GM18505 (cell line): ENCODE results near the gene CEP41.
"Not testable (repeated sequence)": the region's sequence is repeated elsewhere in the genome, so short reads cannot be mapped to it uniquely, and the experiment has no call there.

Experiments
- ATAC-seq: cut with Tn5 transposase; IDR thresholded peaks from one replicate; pipeline ENCODE4 v1.9.1; 2021; ENCODE audit not compliant: unreplicated experiment
- POLR2A ChIP-seq: IDR thresholded peaks from 4 replicates; pipeline ENCODE4 v1.6.1; 2011; ENCODE audit warnings: borderline replicate concordance; ENCODE audit not compliant: insufficient read depth, insufficient read length; ENCODE audit errors: extremely low read depth

The CEP41 gene

GRCh38 chr7:130383187-130383980 lies 57.4 kb downstream of the CEP41 start:
- TF ChIP-seq POLR2A, result no peak
- no peak for ATAC-seq

GRCh38 chr7:130381468-130382312 lies 59.1 kb downstream of the CEP41 start:
- ATAC-seq, result no peak
- TF ChIP-seq POLR2A, result no peak

GRCh38 chr7:130380861-130381455 lies 59.9 kb downstream of the CEP41 start:
- ATAC-seq, result no peak
- TF ChIP-seq POLR2A, result no peak

- ATAC-seq, result no peak
- TF ChIP-seq POLR2A, result no peak
Measured at GRCh38 chr7:130379921-130380860, 60.6 kb downstream of the CEP41 start, which contains the start of gene CPA1. Gene CPA1, plus strand, starts transcription at chr7:130380494. Its CDS starts 27 bp downstream, at chr7:130380521.

GRCh38 chr7:130379532-130379920 lies 61.3 kb downstream of the CEP41 start:
- no peak for ATAC-seq
- TF ChIP-seq POLR2A, result no peak

- TF ChIP-seq POLR2A, result no peak
- no peak for ATAC-seq
Measured at GRCh38 chr7:130379019-130379418, 61.8 kb downstream of the CEP41 start.

- no peak for TF ChIP-seq POLR2A
- no peak for ATAC-seq
Measured at GRCh38 chr7:130377178-130377577, 63.6 kb downstream of the CEP41 start.

GRCh38 chr7:130376461-130376860 lies 64.4 kb downstream of the CEP41 start:
- not testable (repeated sequence) for ATAC-seq

GRCh38 chr7:130374507-130374906 lies 66.3 kb downstream of the CEP41 start:
- ATAC-seq, result no peak
- no peak for TF ChIP-seq POLR2A

- no peak for TF ChIP-seq POLR2A
- no peak for ATAC-seq
Measured at GRCh38 chr7:130372402-130373165, 68.2 kb downstream of the CEP41 start.

- no peak for TF ChIP-seq POLR2A
- ATAC-seq, result no peak
Measured at GRCh38 chr7:130371046-130371445, 69.8 kb downstream of the CEP41 start.
